Activated CD8-positive, alpha-beta T cell treated with anti-CD3 and anti-CD28 coated beads for 36 hours (primary cell): ENCODE measurements around the gene DNM2. TPM values are rescaled to one million over a fixed set of nuclear protein-coding genes. Genes with fewer than 3 reads are reported as not detected.
"Not testable (repeated sequence)": the region's sequence is repeated elsewhere in the genome, so short reads cannot be mapped to it uniquely, and the experiment has no call there.

Experiments used
- ATAC-seq: fragments of 200-7000 bp; cut with Tn5 transposase; one replicate; pipeline ENCODE4 v1.10.0; 2021; ENCODE audit warnings: mild to moderate bottlenecking, moderate library complexity
- CTCF ChIA-PET: fragments of 350-600 bp; sonication (Branson Sonifier 250); formaldehyde crosslinking; loops from one replicate; lab custom pipeline; 2021; ENCODE audit warnings: antibody characterized with exemption; lab: Charles Lee
- POLR2A ChIA-PET: fragments of 350-600 bp; sonication (Branson Sonifier 250); formaldehyde crosslinking; loops from one replicate; lab custom pipeline; 2021; ENCODE audit warnings: antibody characterized with exemption; lab: Charles Lee
- DNase-seq: peaks from one replicate; pipeline ENCODE4 v3.0.0-alpha.2; 2020
- H3K27ac Mint-ChIP-seq: one replicate; pipeline ENCODE4 v1.8.0; 2021; ENCODE audit warnings: mild to moderate bottlenecking, mixed read lengths
- H3K27me3 Mint-ChIP-seq: one replicate; pipeline ENCODE4 v1.8.0; 2021; ENCODE audit warnings: mixed read lengths
- H3K36me3 Mint-ChIP-seq: one replicate; pipeline ENCODE4 v1.8.0; 2021; ENCODE audit warnings: low read depth, mixed read lengths
- H3K4me1 Mint-ChIP-seq: one replicate; pipeline ENCODE4 v1.8.0; 2021; ENCODE audit warnings: low read depth, mixed read lengths
- H3K4me3 Mint-ChIP-seq: one replicate; pipeline ENCODE4 v1.8.0; 2021; ENCODE audit warnings: mild to moderate bottlenecking, moderate library complexity, mixed read lengths
- H3K9me3 Mint-ChIP-seq: one replicate; pipeline ENCODE4 v1.8.0; 2021; ENCODE audit warnings: mixed read lengths
- CTCF ChIP-seq: fragments of 200-600 bp; IDR thresholded peaks from one replicate; pipeline ENCODE4 v1.8.0; 2022; ENCODE audit warnings: antibody characterized with exemption, mild to moderate bottlenecking
- intact Hi-C: fragments of 100-400 bp; cut with micrococcal nuclease; formaldehyde crosslinking; loops from one replicate; pipeline ENCODE4 v1.10.0; 2022
- total RNA-seq, 2 experiments: library from RNA; stranded (reverse); gene quantifications; one replicate each; pipeline ENCODE4 v1.2.3, GENCODE V29; 2021

DNM2 gene
- total RNA-seq, 2 experiments from 2014 or later = 151 to 153 TPM

- ChIA-PET POLR2A (interaction anchor here (1.0 kb wide), 1 partner anchor 16 kb away, joined by 3 read pairs; no protein-coding TSS in a partner anchor), CTCF (interaction anchor here (0.5 to 1.4 kb wide), 2 partner anchors 13 to 35 kb away, joined by 3 to 4 read pairs; partner anchors contain the start of gene DNM2)
- no peak for ATAC-seq
- Mint-ChIP-seq H3K4me1 (peaks cover 81% of the 10 kb centered on the region), H3K36me3 (peaks cover 12% of the 10 kb centered on the region), H3K4me3 (no peak overlapping the region), H3K27ac (peak overlapping the region; percentile 66), H3K9me3 (no peaks in the 10 kb centered on the region), H3K27me3 (no peaks in the 10 kb centered on the region)
- TF ChIP-seq CTCF = no peak
- DNase-seq = no peak
- intact Hi-C loops = no loop called here
Measured at GRCh38 chr19:10752913-10753704, 35.2 kb downstream of the DNM2 start.

- Mint-ChIP-seq H3K36me3 (peaks cover 30% of the 10 kb centered on the region), H3K27me3 (no peaks in the 10 kb centered on the region), H3K27ac (peak overlapping the region; percentile 73), H3K9me3 (peaks cover 3% of the 10 kb centered on the region), H3K4me1 (peaks cover 76% of the 10 kb centered on the region), H3K4me3 (no peak overlapping the region)
- DNase-seq (peak; percentile 37), ATAC-seq (no peak)
- CTCF ChIA-PET = interaction anchor here (2.0 kb wide), 1 partner anchor 39 kb away, joined by 9 read pairs; the partner anchor contains the start of gene DNM2
- intact Hi-C loops = loop anchor here (5.0 kb wide), 1 partner anchor 39 kb away; the partner anchor contains the start of gene DNM2
- no peak for TF ChIP-seq CTCF
- POLR2A ChIA-PET = interaction anchor here (0.8 to 1.9 kb wide), 5 partner anchors 10 to 39 kb away, joined by 3 to 4 read pairs (median 3); no protein-coding TSS in a partner anchor
Measured at GRCh38 chr19:10756371-10756770, 38.5 kb downstream of the DNM2 start.

- intact Hi-C loops = loop anchor here (5.0 kb wide), 1 partner anchor 39 kb away; the partner anchor contains the start of gene DNM2
- Mint-ChIP-seq H3K27me3 (no peaks in the 10 kb centered on the region), H3K36me3 (peaks cover 34% of the 10 kb centered on the region), H3K4me1 (peaks cover 77% of the 10 kb centered on the region), H3K4me3 (no peak overlapping the region), H3K9me3 (peaks cover 3% of the 10 kb centered on the region), H3K27ac (peak overlapping the region; percentile 73)
- POLR2A ChIA-PET = interaction anchor here (1.0 to 1.5 kb wide), 2 partner anchors 15 to 38 kb away, joined by 3 to 4 read pairs; no protein-coding TSS in a partner anchor
- TF ChIP-seq CTCF = no peak
- ATAC-seq (no peak), DNase-seq (no peak)
- CTCF ChIA-PET = interaction anchor here (2.0 kb wide), 1 partner anchor 40 kb away, joined by 9 read pairs; the partner anchor contains the start of gene DNM2
Measured at GRCh38 chr19:10756791-10757190, 38.9 kb downstream of the DNM2 start.

- H3K27me3 Mint-ChIP-seq, ATAC-seq, DNase-seq, H3K9me3 Mint-ChIP-seq, H3K4me3 Mint-ChIP-seq: not testable (repeated sequence)
- Mint-ChIP-seq H3K4me1 (peaks cover 82% of the 10 kb centered on the region), H3K27ac (peak overlapping the region; percentile 68), H3K36me3 (peaks cover 42% of the 10 kb centered on the region)
- ChIA-PET POLR2A (interaction anchor here (0.6 to 0.9 kb wide), 3 partner anchors 27 to 102 kb away, joined by 3 read pairs; no protein-coding TSS in a partner anchor), CTCF (interaction anchor here (1.9 kb wide), 1 partner anchor 39 kb away, joined by 5 read pairs; no protein-coding TSS in a partner anchor)
- intact Hi-C loops = loop anchor here (5.0 kb wide), 1 partner anchor 41 kb away; the partner anchor contains the start of gene DNM2
Measured at GRCh38 chr19:10758050-10758449, 40.2 kb downstream of the DNM2 start.

- H3K4me1 Mint-ChIP-seq = peaks cover 86% of the 10 kb centered on the region
- intact Hi-C loops = loop anchor here (5.0 kb wide), 1 partner anchor 42 kb away; the partner anchor contains the start of gene DNM2
- peak overlapping the region; percentile 91 for H3K27ac Mint-ChIP-seq
- ATAC-seq (no peak), DNase-seq (no peak)
- peaks cover 42% of the 10 kb centered on the region for H3K36me3 Mint-ChIP-seq
- ChIA-PET POLR2A (interaction anchor here (0.6 to 2.5 kb wide), 8 partner anchors 8 to 103 kb away, joined by 3 to 12 read pairs (median 4); partner anchors contain the start of gene DNM2), CTCF (interaction anchor here (0.8 to 1.9 kb wide), 10 partner anchors 11 to 103 kb away, joined by 3 to 10 read pairs (median 3); partner anchors contain the start of genes DNM2 and TMED1)
- TF ChIP-seq CTCF = no peak
- H3K27me3 Mint-ChIP-seq = no peaks in the 10 kb centered on the region
- H3K4me3 Mint-ChIP-seq = peak overlapping the region; percentile 64
- peaks cover 3% of the 10 kb centered on the region for H3K9me3 Mint-ChIP-seq
Measured at GRCh38 chr19:10758978-10759377, 41.1 kb downstream of the DNM2 start.
